Nephron progenitor cell (in vitro differentiated cells): ENCODE results near the gene SGSH.

Source experiments
- DNase-seq: peaks from one replicate; pipeline ENCODE4 v3.0.0; 2021
- H3K27ac Mint-ChIP-seq: 2 replicates; pipeline ENCODE4 v1.8.0; 2021; ENCODE audit warnings: mild to moderate bottlenecking, moderate library complexity, mixed read lengths
- H3K27me3 Mint-ChIP-seq: 2 replicates; pipeline ENCODE4 v1.8.0; 2021; ENCODE audit warnings: mild to moderate bottlenecking, low read depth, mixed read lengths; ENCODE audit not compliant: poor library complexity
- H3K36me3 Mint-ChIP-seq: 2 replicates; pipeline ENCODE4 v1.8.0; 2021; ENCODE audit warnings: low read depth, mixed read lengths
- H3K4me1 Mint-ChIP-seq: 2 replicates; pipeline ENCODE4 v1.8.0; 2021; ENCODE audit warnings: mixed read lengths
- H3K4me3 Mint-ChIP-seq: 2 replicates; pipeline ENCODE4 v1.8.0; 2021; ENCODE audit warnings: mild to moderate bottlenecking, moderate library complexity, mixed read lengths
- H3K9me3 Mint-ChIP-seq: 2 replicates; pipeline ENCODE4 v1.8.0; 2021; ENCODE audit warnings: mild to moderate bottlenecking, moderate library complexity, mixed read lengths
- TF ChIP-seq, protein P1 (sequence below): fragments of 200-600 bp; sonication (generic); IDR thresholded peaks from 2 replicates; pipeline ENCODE4 v1.5.0; 2021; ENCODE audit warnings: antibody characterized with exemption

SGSH gene

DNA sequence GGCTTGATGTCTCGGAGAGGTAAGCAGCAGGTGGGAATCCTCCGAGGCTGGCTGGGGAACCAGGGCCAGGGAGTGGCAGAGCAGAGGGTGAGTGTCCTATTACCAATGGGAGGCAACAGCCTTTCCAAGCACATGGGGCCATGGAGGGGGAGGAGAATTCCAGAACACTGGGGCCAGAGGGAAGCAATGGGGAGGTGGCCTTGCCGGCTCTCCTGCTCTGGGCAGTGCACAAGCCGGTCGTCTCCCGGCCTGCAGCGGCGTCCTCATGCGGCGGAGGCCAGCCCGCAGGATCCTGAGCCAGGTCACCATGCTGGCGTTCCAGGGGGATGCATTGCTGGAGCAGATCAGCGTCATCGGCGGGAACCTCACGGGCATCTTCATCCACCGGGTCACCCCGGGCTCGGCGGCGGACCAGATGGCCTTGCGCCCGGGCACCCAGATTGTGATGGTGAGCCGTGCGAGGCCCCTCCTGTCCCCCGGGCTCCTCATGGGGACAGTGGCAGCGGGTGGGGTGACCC is 21.9 kb downstream of the SGSH start:
- peak; percentile 30 for DNase-seq
- H3K27ac Mint-ChIP-seq, result no peak overlapping the region
- H3K9me3 Mint-ChIP-seq, result no peaks in the 10 kb centered on the region
- H3K4me3 Mint-ChIP-seq, result no peak overlapping the region
- TF ChIP-seq, protein P1, sequence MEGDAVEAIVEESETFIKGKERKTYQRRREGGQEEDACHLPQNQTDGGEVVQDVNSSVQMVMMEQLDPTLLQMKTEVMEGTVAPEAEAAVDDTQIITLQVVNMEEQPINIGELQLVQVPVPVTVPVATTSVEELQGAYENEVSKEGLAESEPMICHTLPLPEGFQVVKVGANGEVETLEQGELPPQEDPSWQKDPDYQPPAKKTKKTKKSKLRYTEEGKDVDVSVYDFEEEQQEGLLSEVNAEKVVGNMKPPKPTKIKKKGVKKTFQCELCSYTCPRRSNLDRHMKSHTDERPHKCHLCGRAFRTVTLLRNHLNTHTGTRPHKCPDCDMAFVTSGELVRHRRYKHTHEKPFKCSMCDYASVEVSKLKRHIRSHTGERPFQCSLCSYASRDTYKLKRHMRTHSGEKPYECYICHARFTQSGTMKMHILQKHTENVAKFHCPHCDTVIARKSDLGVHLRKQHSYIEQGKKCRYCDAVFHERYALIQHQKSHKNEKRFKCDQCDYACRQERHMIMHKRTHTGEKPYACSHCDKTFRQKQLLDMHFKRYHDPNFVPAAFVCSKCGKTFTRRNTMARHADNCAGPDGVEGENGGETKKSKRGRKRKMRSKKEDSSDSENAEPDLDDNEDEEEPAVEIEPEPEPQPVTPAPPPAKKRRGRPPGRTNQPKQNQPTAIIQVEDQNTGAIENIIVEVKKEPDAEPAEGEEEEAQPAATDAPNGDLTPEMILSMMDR, result no peak
- peaks cover 6% of the 10 kb centered on the region for H3K36me3 Mint-ChIP-seq
- peaks cover 3% of the 10 kb centered on the region for H3K27me3 Mint-ChIP-seq
- peaks cover 34% of the 10 kb centered on the region for H3K4me1 Mint-ChIP-seq

GRCh38 chr17:80196652-80197051 is 23.5 kb downstream of the SGSH start:
- TF ChIP-seq, protein P1, result no peak
- H3K4me3 Mint-ChIP-seq, result no peak overlapping the region
- H3K9me3 Mint-ChIP-seq, result no peaks in the 10 kb centered on the region
- no peaks in the 10 kb centered on the region for H3K27me3 Mint-ChIP-seq
- DNase-seq, result no peak
- H3K36me3 Mint-ChIP-seq, result peaks cover 4% of the 10 kb centered on the region
- H3K4me1 Mint-ChIP-seq, result peaks cover 40% of the 10 kb centered on the region
- no peak overlapping the region for H3K27ac Mint-ChIP-seq

DNA sequence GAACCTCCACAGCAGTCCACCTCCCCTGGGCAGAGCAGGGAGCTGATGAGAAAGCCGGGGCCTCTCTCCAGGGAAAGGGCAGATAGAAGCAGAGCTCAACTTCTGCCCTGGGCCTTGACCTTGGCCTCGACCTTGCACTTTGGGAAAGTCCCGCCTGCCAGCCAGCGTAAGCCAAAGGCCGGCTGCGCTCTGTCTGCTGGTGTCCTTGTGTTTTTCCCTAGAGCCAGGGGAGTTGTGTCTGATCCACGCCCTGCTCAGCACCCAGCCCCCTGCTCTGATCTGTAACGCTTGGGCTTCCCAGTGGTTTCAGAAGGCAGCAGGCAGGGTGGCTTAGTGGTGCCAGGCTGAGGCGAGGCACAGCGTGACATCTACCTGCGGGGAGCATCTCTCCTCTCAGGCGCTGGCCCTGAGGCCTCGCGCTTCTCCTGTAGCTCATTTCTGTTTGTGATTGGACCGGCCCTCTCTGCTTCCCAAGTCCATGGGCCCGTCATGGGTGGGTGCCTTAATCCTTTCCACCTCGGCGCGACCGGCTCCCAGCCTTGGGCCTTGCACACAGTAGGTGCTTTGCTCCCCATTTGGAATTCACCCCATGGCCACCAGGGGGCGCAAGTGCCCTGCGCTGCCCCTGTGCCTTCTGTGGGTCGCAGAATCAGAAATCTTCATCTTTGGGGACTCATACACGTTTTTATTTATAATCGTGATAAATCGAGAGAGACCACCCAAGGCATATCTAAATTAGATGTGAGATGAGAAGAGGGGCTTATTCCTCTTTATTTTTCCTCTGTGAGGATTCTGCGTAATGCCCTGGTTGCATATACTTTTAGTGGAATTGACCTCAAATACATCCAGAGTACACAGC is 24.2 kb downstream of the SGSH start:
- DNase-seq, result peak; percentile 50
- Mint-ChIP-seq H3K4me1 (peaks cover 48% of the 10 kb centered on the region), H3K9me3 (no peaks in the 10 kb centered on the region), H3K27ac (no peak overlapping the region), H3K27me3 (peaks cover under 1% of the 10 kb centered on the region), H3K36me3 (no peaks in the 10 kb centered on the region), H3K4me3 (no peak overlapping the region)
- TF ChIP-seq, protein P1, result peak; percentile 96

GRCh38 chr17:80195141-80195540 is 25.0 kb downstream of the SGSH start:
- H3K27ac Mint-ChIP-seq, result no peak overlapping the region
- TF ChIP-seq, protein P1, result no peak

GRCh38 chr17:80191865-80192661 is 28.1 kb downstream of the SGSH start:
- no peak for DNase-seq
- peaks cover 5% of the 10 kb centered on the region for H3K27me3 Mint-ChIP-seq
- H3K9me3 Mint-ChIP-seq, result no peaks in the 10 kb centered on the region
- TF ChIP-seq, protein P1, result no peak
- no peaks in the 10 kb centered on the region for H3K36me3 Mint-ChIP-seq
- no peak overlapping the region for H3K27ac Mint-ChIP-seq
- H3K4me3 Mint-ChIP-seq, result no peak overlapping the region
- peaks cover 53% of the 10 kb centered on the region for H3K4me1 Mint-ChIP-seq

More at GRCh38 chr17:80195141-80195540, 25.0 kb downstream of the SGSH start:
- no peaks in the 10 kb centered on the region for H3K36me3 Mint-ChIP-seq
- DNase-seq, result no peak
- peaks cover 5% of the 10 kb centered on the region for H3K27me3 Mint-ChIP-seq
- H3K9me3 Mint-ChIP-seq, result no peaks in the 10 kb centered on the region
- no peak overlapping the region for H3K4me3 Mint-ChIP-seq
- peaks cover 53% of the 10 kb centered on the region for H3K4me1 Mint-ChIP-seq
